GM21381 (cell line): Measurements from ENCODE around the gene ZYG11B.
"Not testable (repeated sequence)": the region's sequence is repeated elsewhere in the genome, so short reads cannot be mapped to it uniquely, and the experiment has no call there.

ENCODE experiments used
- ATAC-seq: cut with Tn5 transposase; IDR thresholded peaks from one replicate; pipeline ENCODE4 v1.9.1; 2021; ENCODE audit warnings: mild to moderate bottlenecking, moderate library complexity; ENCODE audit not compliant: unreplicated experiment

Gene ZYG11B

GRCh38 chr1:52842643-52843310, 116.5 kb downstream of the ZYG11B start, which contains the start of gene ZYG11A:
ZYG11A (plus strand) TSS chr1:52842760; CDS start chr1:52842884, 124 bp downstream.
- ATAC-seq: peak; percentile 94

- not testable (repeated sequence) for ATAC-seq
These were observed 118.9 kb downstream of the ZYG11B start for GRCh38 chr1:52845119-52845518.

- no peak for ATAC-seq
These were observed 122.2 kb downstream of the ZYG11B start for GRCh38 chr1:52848423-52848822.

GRCh38 chr1:52850951-52851350, 124.7 kb downstream of the ZYG11B start:
- ATAC-seq: no peak

GRCh38 chr1:52852854-52853253, 126.6 kb downstream of the ZYG11B start:
- ATAC-seq: no peak

- ATAC-seq: no peak
These were observed 129.3 kb downstream of the ZYG11B start for GRCh38 chr1:52855584-52855983.

- no peak for ATAC-seq
These were observed 129.8 kb downstream of the ZYG11B start for GRCh38 chr1:52856026-52856425.

- no peak for ATAC-seq
These were observed 131.2 kb downstream of the ZYG11B start for GRCh38 chr1:52857443-52857842.

GRCh38 chr1:52862666-52863458, 136.6 kb downstream of the ZYG11B start:
- no peak for ATAC-seq

- ATAC-seq: peak; percentile 80
These were observed 141.0 kb downstream of the ZYG11B start for GRCh38 chr1:52867087-52867863.

- ATAC-seq: not testable (repeated sequence)
These were observed 143.5 kb downstream of the ZYG11B start for GRCh38 chr1:52869727-52870126.

- no peak for ATAC-seq
These were observed 150.6 kb downstream of the ZYG11B start for GRCh38 chr1:52876843-52877242.
